Measurements from ENCODE around the gene ZNF318. TPM values are rescaled to one million over a fixed set of nuclear protein-coding genes. Genes with fewer than 3 reads are reported as not detected.

The ZNF318 gene
- total and polyA plus RNA-seq, 10 donors = 8.6 to 56.9 (median 33.1) TPM

DNA sequence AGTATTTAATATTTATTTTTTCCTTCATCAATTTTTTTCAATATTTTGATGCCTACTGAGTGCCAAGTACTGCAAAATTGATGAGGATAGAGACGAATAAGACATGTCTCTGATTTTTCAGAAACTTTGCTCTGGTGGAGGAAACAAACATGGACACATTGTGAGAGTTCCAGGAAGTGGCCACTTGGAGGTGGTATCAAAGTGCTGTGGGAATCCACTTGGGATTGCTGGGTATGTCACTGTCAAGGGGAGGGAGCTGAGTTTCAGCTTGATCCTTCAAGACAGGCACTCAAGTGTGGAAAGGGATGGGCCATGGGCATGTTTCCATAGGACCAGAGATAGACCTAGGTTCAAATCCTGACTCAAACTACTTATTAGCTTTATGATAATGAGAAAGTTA, 33.4 kb upstream of the ZNF318 start:
- H3K27me3 ChIP-seq (replicated peaks in 1 of 7) = peaks cover 0 to 11% (median 0%) of the 10 kb centered on the region in 7 donors
- peaks cover 0 to 4% (median 0%) of the 10 kb centered on the region in 6 donors for H3K4me1 ChIP-seq
- intact Hi-C loops (cut with DNase I; ENCODE audit: low total_unique reads) = no loop called here
- H3K9me3 ChIP-seq = no peaks in the 10 kb centered on the region
- H3K4me3 ChIP-seq = no peak overlapping the region
- H3K36me3 ChIP-seq = no peaks in the 10 kb centered on the region
- TF ChIP-seq POLR2A (IDR thresholded peaks at IDR 0.05) (no peak), POLR2AphosphoS5 (IDR thresholded peaks at IDR 0.05) (no peak)
- TF ChIP-seq, protein P1, sequence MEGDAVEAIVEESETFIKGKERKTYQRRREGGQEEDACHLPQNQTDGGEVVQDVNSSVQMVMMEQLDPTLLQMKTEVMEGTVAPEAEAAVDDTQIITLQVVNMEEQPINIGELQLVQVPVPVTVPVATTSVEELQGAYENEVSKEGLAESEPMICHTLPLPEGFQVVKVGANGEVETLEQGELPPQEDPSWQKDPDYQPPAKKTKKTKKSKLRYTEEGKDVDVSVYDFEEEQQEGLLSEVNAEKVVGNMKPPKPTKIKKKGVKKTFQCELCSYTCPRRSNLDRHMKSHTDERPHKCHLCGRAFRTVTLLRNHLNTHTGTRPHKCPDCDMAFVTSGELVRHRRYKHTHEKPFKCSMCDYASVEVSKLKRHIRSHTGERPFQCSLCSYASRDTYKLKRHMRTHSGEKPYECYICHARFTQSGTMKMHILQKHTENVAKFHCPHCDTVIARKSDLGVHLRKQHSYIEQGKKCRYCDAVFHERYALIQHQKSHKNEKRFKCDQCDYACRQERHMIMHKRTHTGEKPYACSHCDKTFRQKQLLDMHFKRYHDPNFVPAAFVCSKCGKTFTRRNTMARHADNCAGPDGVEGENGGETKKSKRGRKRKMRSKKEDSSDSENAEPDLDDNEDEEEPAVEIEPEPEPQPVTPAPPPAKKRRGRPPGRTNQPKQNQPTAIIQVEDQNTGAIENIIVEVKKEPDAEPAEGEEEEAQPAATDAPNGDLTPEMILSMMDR (IDR thresholded peaks at IDR 0.05 in 8 of 11, conservative IDR thresholded peaks at IDR 0.05 in 3 of 11) = no peak
- no peak overlapping the region for H3K27ac ChIP-seq
- 46 to 78% (median 74%) methylated on average over 1 of the region's 1 CpG for WGBS, 5 donors
- no peak for DNase-seq

DNA sequence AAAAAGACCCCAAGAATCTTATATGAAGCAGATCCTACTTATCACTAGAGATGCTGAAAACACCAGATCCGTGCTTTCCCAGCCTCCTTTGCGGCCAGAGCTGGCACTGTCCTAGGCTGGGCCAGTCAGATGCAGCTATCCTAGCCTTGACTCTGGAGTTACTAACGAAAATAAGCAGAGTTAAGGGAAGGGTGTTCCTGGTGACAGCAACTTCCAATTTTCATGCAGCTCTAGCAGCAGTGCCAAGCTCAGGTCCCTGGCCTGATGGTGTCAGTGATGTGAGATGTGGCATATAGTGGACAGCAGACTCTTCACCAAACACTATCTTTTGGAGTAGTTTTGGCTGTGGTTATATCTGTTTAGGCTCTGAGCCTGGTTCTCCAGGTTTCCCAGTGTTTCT, 32.3 kb upstream of the ZNF318 start:
- TF ChIP-seq, protein P1 (IDR thresholded peaks at IDR 0.05 in 8 of 11, conservative IDR thresholded peaks at IDR 0.05 in 3 of 11) = no peak
- TF ChIP-seq POLR2AphosphoS5 (IDR thresholded peaks at IDR 0.05) (no peak), POLR2A (IDR thresholded peaks at IDR 0.05) (no peak)
- Histone ChIP-seq H3K4me3 (no peak overlapping the region), H3K9me3 (no peaks in the 10 kb centered on the region), H3K27ac (no peak overlapping the region), H3K4me1 (peaks cover 0 to 6% (median 0%) of the 10 kb centered on the region in 6 donors), H3K36me3 (no peaks in the 10 kb centered on the region), H3K27me3 (replicated peaks in 1 of 7) (peaks cover 0 to 7% (median 0%) of the 10 kb centered on the region in 7 donors)
- DNase-seq = no peak
- 79 to 95% (median 88%) methylated on average over 3 of the region's 3 CpGs for WGBS, 5 donors
- intact Hi-C loops (cut with DNase I; ENCODE audit: low total_unique reads) = no loop called here

DNA sequence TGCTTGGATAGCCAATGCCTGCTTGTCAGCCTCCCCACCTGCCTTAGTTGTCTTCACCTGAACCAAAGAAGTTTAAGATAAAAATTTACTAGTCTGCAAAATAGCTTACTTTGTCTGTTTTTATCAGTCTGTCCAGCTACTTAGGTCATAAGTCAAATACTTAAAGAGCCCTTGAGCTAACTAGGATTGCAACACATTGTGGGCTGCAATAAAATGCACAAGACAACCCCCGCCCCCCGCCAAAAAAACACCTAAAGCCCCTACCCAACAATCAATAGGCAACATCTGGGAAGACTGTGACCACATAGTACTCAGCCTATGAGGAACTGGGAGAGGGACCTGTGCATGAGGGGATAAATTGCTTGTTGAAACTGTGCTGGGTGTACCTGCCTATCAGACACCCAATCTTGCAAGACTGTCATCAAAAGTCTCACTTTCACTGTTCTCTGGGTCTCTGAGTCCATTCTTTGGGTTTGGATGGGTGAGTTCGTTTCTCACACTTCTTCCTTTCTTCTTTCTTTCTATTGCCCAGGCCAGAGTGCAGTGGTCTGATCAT, 30.6 kb upstream of the ZNF318 start:
- H3K27ac ChIP-seq = no peak overlapping the region
- peaks cover 0 to 6% (median 0%) of the 10 kb centered on the region in 6 donors for H3K4me1 ChIP-seq
- TF ChIP-seq POLR2AphosphoS5 (IDR thresholded peaks at IDR 0.05) (no peak), POLR2A (IDR thresholded peaks at IDR 0.05) (no peak)
- TF ChIP-seq, protein P1 (IDR thresholded peaks at IDR 0.05 in 8 of 11, conservative IDR thresholded peaks at IDR 0.05 in 3 of 11) = no peak
- H3K4me3 ChIP-seq = no peak overlapping the region
- peaks cover 0 to 7% (median 0%) of the 10 kb centered on the region in 7 donors for H3K27me3 ChIP-seq (replicated peaks in 1 of 7)
- no peaks in the 10 kb centered on the region for H3K36me3 ChIP-seq
- no peaks in the 10 kb centered on the region for H3K9me3 ChIP-seq
- 62 to 85% (median 73%) methylated on average over 3 of the region's 3 CpGs for WGBS, 5 donors
- no peak for DNase-seq
- intact Hi-C loops (cut with DNase I; ENCODE audit: low total_unique reads) = no loop called here

DNA sequence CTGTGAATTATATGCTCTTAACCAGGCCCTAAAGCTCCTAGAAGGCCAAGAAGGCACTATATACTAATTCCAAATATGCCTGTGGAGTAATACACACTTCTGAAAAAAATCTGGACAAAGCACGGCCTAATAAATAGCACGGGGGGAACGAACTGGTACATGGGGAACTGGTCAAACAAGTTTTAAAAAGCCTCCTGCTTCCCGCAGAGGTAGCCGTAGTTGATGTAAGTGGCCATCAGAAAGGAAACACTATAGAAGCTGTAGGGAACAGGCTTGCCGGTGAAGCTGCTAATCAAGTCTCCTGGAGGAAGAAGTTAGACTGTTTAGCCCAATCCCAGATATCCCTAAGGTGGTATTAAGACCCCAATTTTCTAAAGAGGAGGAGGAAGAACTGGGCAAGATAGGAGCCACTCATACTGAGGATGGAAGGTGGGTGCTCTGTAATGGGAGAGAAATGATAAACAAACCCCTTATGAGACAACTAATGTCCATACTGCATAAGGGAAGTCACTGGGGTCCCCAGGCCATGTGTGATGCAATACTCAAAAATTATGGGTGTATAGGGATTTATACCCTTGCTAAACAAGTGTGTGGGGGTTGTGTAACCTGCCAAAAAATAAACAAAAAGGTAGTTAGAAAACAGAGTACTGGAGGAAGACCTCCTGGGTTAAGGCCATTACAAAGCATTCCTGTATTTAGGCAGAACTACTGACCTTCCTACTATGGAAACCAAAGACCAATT, 27.1 kb upstream of the ZNF318 start:
- intact Hi-C loops (cut with DNase I; ENCODE audit: low total_unique reads) = no loop called here
- no peaks in the 10 kb centered on the region for H3K36me3 ChIP-seq
- no peak for DNase-seq
- no peaks in the 10 kb centered on the region for H3K9me3 ChIP-seq
- H3K4me1 ChIP-seq = peaks cover 0 to 27% (median 12%) of the 10 kb centered on the region in 6 donors
- TF ChIP-seq, protein P1 (IDR thresholded peaks at IDR 0.05 in 8 of 11, conservative IDR thresholded peaks at IDR 0.05 in 3 of 11) = no peak
- TF ChIP-seq POLR2AphosphoS5 (IDR thresholded peaks at IDR 0.05) = no peak
- TF ChIP-seq POLR2A (IDR thresholded peaks at IDR 0.05) = no peak
- 90 to 93% (median 90%) methylated on average over 6 of the region's 6 CpGs for WGBS, 5 donors
- no peak overlapping the region for H3K4me3 ChIP-seq
- H3K27ac ChIP-seq = no peak overlapping the region
- H3K27me3 ChIP-seq (replicated peaks in 1 of 7) = peaks cover 0 to 23% (median 0%) of the 10 kb centered on the region in 7 donors

Measured in spleen (tissue), 11 donors.